ENCODE results near the gene LRCH3. TPM values are rescaled to one million over a fixed set of nuclear protein-coding genes. Genes with fewer than 3 reads are reported as not detected.

Gene LRCH3
- total and polyA plus RNA-seq, 2 experiments from 2014 or later, result 22.5 to 38.5 TPM

DNA sequence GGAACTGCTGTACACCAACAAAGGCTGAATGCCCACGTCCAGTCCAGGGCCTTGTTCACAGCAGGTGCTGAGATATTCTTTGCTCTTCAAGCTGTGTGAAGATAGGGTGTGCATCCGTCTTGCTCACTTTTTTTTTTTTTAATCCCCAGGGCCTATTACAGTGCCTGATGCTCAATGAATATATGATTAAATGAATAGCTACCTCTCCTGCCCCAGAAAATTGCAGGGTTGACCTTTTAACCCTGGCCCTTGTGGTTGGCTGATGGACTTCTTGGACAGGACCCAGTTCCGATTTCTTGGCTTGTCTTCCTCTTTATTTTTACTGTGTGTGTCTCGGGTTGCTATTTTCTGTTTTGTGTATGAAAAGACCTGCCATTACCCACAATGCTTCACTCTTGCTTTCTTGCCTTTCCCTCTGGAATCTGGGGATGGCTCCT lies 44.2 kb upstream of the LRCH3 start:
- Histone ChIP-seq H3K4me2 (no peak overlapping the region), H4K20me1 (ENCODE audit: insufficient read depth, poor library complexity, severe bottlenecking) (peaks cover 12% of the 10 kb centered on the region), H3K4me1 (ENCODE audit: insufficient read depth) (peaks cover 3% of the 10 kb centered on the region), H3K36me3 (replicated peaks; ENCODE audit: insufficient read depth, low read depth) (no peaks in the 10 kb centered on the region), H3K27me3 (no peaks in the 10 kb centered on the region), H3K79me2 (peaks cover 9% of the 10 kb centered on the region), H3K27ac (no peak overlapping the region), H3K9me2 (replicated peaks; ENCODE audit: insufficient read depth) (no peaks in the 10 kb centered on the region), H3K9me3 (ENCODE audit: low read depth) (no peaks in the 10 kb centered on the region), H3K4me3 (no peak overlapping the region), H2AFZ (no peak overlapping the region)
- no peak for DNase-seq (ENCODE audit: low spot score)
- 80% methylated on average over 4 of the region's 4 CpGs for WGBS (ENCODE audit: low lambda C conversion rate, missing lambda C conversion rate)
- no peak for TF ChIP-seq EZH2 (IDR thresholded peaks at IDR 0.05; ENCODE audit: borderline replicate concordance)
- TF ChIP-seq, protein P1, sequence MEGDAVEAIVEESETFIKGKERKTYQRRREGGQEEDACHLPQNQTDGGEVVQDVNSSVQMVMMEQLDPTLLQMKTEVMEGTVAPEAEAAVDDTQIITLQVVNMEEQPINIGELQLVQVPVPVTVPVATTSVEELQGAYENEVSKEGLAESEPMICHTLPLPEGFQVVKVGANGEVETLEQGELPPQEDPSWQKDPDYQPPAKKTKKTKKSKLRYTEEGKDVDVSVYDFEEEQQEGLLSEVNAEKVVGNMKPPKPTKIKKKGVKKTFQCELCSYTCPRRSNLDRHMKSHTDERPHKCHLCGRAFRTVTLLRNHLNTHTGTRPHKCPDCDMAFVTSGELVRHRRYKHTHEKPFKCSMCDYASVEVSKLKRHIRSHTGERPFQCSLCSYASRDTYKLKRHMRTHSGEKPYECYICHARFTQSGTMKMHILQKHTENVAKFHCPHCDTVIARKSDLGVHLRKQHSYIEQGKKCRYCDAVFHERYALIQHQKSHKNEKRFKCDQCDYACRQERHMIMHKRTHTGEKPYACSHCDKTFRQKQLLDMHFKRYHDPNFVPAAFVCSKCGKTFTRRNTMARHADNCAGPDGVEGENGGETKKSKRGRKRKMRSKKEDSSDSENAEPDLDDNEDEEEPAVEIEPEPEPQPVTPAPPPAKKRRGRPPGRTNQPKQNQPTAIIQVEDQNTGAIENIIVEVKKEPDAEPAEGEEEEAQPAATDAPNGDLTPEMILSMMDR (IDR thresholded peaks at IDR 0.05; ENCODE audit: poor library complexity), result no peak
- TF ChIP-seq EZH2phosphoT487 (IDR thresholded peaks at IDR 0.05; ENCODE audit: low read depth, severe bottlenecking, unreplicated experiment), result no peak

GRCh38 chr3:197748597-197749314 lies 42.3 kb upstream of the LRCH3 start:
- no peak for DNase-seq (ENCODE audit: low spot score)

GRCh38 chr3:197749315-197749600 lies 41.8 kb upstream of the LRCH3 start:
- WGBS (ENCODE audit: low lambda C conversion rate, missing lambda C conversion rate), result 2% methylated on average over 18 of the region's 18 CpGs
- TF ChIP-seq EZH2phosphoT487 (IDR thresholded peaks at IDR 0.05; ENCODE audit: low read depth, severe bottlenecking, unreplicated experiment) (no peak), EZH2 (IDR thresholded peaks at IDR 0.05; ENCODE audit: borderline replicate concordance) (no peak)
- TF ChIP-seq, protein P1 (IDR thresholded peaks at IDR 0.05; ENCODE audit: poor library complexity), result no peak
- DNase-seq (ENCODE audit: low spot score), result peak; percentile 66

More at GRCh38 chr3:197748597-197749314, 42.3 kb upstream of the LRCH3 start:
- Histone ChIP-seq H3K9me3 (ENCODE audit: low read depth) (no peaks in the 10 kb centered on the region), H3K27ac (peak overlapping the region; percentile 61), H3K4me2 (peak overlapping the region; percentile 85), H2AFZ (peak overlapping the region; percentile 86), H3K4me3 (peak overlapping the region; percentile 65), H3K27me3 (no peaks in the 10 kb centered on the region), H3K36me3 (replicated peaks; ENCODE audit: insufficient read depth, low read depth) (no peaks in the 10 kb centered on the region), H3K79me2 (peaks cover 28% of the 10 kb centered on the region), H3K4me1 (ENCODE audit: insufficient read depth) (peaks cover 10% of the 10 kb centered on the region), H3K9me2 (replicated peaks; ENCODE audit: insufficient read depth) (no peaks in the 10 kb centered on the region), H4K20me1 (ENCODE audit: insufficient read depth, poor library complexity, severe bottlenecking) (peaks cover 31% of the 10 kb centered on the region)
- TF ChIP-seq, protein P1 (IDR thresholded peaks at IDR 0.05; ENCODE audit: poor library complexity), result no peak
- no peak for TF ChIP-seq EZH2 (IDR thresholded peaks at IDR 0.05; ENCODE audit: borderline replicate concordance)
- no peak for TF ChIP-seq EZH2phosphoT487 (IDR thresholded peaks at IDR 0.05; ENCODE audit: low read depth, severe bottlenecking, unreplicated experiment)
- WGBS (ENCODE audit: low lambda C conversion rate, missing lambda C conversion rate), result 30% methylated on average over 12 of the region's 12 CpGs

More at GRCh38 chr3:197749315-197749600, 41.8 kb upstream of the LRCH3 start:
- no peaks in the 10 kb centered on the region for H3K9me3 ChIP-seq (ENCODE audit: low read depth)
- H3K4me3 ChIP-seq, result peak overlapping the region; percentile 65
- H2AFZ ChIP-seq, result peak overlapping the region; percentile 86
- H3K27me3 ChIP-seq, result no peaks in the 10 kb centered on the region
- H3K4me1 ChIP-seq (ENCODE audit: insufficient read depth), result peaks cover 10% of the 10 kb centered on the region
- H4K20me1 ChIP-seq (ENCODE audit: insufficient read depth, poor library complexity, severe bottlenecking), result peaks cover 36% of the 10 kb centered on the region
- H3K36me3 ChIP-seq (replicated peaks; ENCODE audit: insufficient read depth, low read depth), result no peaks in the 10 kb centered on the region
- H3K4me2 ChIP-seq, result peak overlapping the region; percentile 85
- peaks cover 33% of the 10 kb centered on the region for H3K79me2 ChIP-seq
- peak overlapping the region; percentile 61 for H3K27ac ChIP-seq
- no peaks in the 10 kb centered on the region for H3K9me2 ChIP-seq (replicated peaks; ENCODE audit: insufficient read depth)

Data from hepatocyte (in vitro differentiated cells).